GM13976 (cell line): ENCODE measurements around the gene CUBN.

Source experiments
- DNase-seq: peaks from one replicate; pipeline ENCODE4 v3.0.0; 2012; ENCODE audit warnings: low spot score
- in situ Hi-C: fragments of 300-500 bp; cut with MboI; formaldehyde crosslinking; loops from one replicate; pipeline ENCODE4 v1.12.0; 2022; ENCODE audit warnings: low sequenced_read_pairs, mixed read lengths, inconsistent platforms; ENCODE audit not compliant: unreplicated experiment
- TF ChIP-seq, protein P1 (sequence below): IDR thresholded peaks from 2 replicates; pipeline ENCODE4 v1.5.1; 2012; ENCODE audit warnings: borderline replicate concordance, mild to moderate bottlenecking; ENCODE audit not compliant: insufficient read depth; ENCODE audit errors: extremely low read depth, missing control alignments, control extremely low read depth

Gene CUBN

GRCh38 chr10:17088118-17088806 is 41.3 kb downstream of the CUBN start:
- in situ Hi-C loops, result no loop called here
- DNase-seq, result no peak
- TF ChIP-seq, protein P1, sequence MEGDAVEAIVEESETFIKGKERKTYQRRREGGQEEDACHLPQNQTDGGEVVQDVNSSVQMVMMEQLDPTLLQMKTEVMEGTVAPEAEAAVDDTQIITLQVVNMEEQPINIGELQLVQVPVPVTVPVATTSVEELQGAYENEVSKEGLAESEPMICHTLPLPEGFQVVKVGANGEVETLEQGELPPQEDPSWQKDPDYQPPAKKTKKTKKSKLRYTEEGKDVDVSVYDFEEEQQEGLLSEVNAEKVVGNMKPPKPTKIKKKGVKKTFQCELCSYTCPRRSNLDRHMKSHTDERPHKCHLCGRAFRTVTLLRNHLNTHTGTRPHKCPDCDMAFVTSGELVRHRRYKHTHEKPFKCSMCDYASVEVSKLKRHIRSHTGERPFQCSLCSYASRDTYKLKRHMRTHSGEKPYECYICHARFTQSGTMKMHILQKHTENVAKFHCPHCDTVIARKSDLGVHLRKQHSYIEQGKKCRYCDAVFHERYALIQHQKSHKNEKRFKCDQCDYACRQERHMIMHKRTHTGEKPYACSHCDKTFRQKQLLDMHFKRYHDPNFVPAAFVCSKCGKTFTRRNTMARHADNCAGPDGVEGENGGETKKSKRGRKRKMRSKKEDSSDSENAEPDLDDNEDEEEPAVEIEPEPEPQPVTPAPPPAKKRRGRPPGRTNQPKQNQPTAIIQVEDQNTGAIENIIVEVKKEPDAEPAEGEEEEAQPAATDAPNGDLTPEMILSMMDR, result no peak

DNA sequence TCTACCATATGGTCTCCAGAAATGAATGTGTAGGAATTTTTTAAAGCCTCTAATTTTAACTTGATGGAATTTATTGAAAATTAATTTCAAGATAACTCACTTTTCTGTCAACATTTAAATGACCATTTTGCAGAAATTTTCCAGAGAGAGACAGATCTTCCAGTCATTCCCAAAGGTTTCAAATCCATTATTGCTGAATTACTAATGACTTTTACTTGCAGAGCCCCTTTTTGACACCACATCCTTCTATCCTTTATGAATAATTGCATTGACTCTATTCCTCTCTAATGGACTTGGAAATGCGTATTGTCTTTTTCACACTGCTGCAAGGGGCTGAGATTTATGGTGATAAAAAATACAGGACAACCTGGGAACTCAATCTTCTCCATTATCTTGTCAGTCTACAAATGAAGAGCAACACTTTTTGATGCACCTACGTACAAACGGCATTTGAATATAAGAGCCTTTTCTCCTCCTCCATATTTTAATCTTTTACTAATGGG is 42.7 kb downstream of the CUBN start:
- in situ Hi-C loops, result no loop called here
- no peak for DNase-seq
- TF ChIP-seq, protein P1, result no peak

DNA sequence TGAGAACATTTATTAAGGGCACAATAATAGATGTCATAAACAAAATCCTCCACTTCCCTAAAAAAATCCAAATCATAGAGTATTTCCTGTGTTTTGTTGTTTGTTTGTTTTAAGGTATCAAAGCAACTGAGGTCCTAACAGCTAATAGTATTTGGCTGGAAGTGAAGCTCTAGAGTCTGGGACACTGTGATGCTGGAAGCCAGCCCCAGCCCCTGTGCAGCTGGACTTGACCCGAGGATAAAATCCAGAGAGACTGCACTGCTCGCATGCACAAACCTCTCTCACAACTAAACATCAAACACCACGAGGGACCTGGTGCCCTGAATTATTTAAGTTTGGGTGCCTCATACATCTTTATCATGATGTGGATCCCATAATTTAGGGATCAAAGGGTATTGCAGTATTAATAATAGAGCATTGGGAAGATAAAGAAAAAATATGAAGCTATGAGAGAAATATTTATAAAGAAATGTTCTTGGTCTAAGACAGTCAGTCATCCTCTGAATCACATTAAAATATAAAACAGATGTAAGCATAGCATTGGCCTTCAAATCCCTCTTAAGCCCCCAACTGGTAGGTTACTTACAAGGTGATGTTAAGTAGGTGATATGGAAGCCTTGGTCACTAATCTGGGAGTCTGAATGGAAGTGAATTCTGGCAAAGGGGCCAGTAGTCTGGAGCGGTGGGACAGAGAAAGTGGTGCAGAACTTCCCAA is 44.4 kb downstream of the CUBN start:
- no peak for DNase-seq
- TF ChIP-seq, protein P1, result no peak
- in situ Hi-C loops, result no loop called here

- in situ Hi-C loops, result no loop called here
- TF ChIP-seq, protein P1, result no peak
- no peak for DNase-seq
These were observed 45.4 kb downstream of the CUBN start for GRCh38 chr10:17084258-17084657.

GRCh38 chr10:17081431-17081830 is 48.2 kb downstream of the CUBN start:
- in situ Hi-C loops, result no loop called here
- no peak for DNase-seq
- TF ChIP-seq, protein P1, result no peak

GRCh38 chr10:17077890-17078289 is 51.7 kb downstream of the CUBN start:
- TF ChIP-seq, protein P1, result no peak
- no peak for DNase-seq
- in situ Hi-C loops, result no loop called here
